H7 (cell line): ENCODE results near the gene MYH15. TPM values are rescaled to one million over a fixed set of nuclear protein-coding genes. Genes with fewer than 3 reads are reported as not detected.

Experiments
- DNase-seq: peaks from one replicate; pipeline ENCODE4 v3.0.0; 2012
- H3K27me3 ChIP-seq: 2 replicates; pipeline ENCODE4 v1.6.0; 2011; ENCODE audit warnings: mild to moderate bottlenecking, low read length; ENCODE audit not compliant: control insufficient read depth, insufficient read depth
- H3K36me3 ChIP-seq: replicated peaks from 2 replicates; pipeline ENCODE4 v1.5.1; 2011; ENCODE audit warnings: low read length; ENCODE audit not compliant: control insufficient read depth, insufficient read depth
- H3K4me3 ChIP-seq: 2 replicates; pipeline ENCODE4 v1.5.1; 2011; ENCODE audit warnings: low read depth, mild to moderate bottlenecking, control low read depth, low read length, moderate library complexity; ENCODE audit not compliant: insufficient read depth
- total RNA-seq: library from RNA; depleted of rRNA; stranded (reverse); fragments of >200 nt; shearing (Covaris generic); gene quantifications from 2 replicates; pipeline ENCODE4 v1.2.3, GENCODE V29; 2014

Gene MYH15
- total RNA-seq, 1 experiment from 2014 or later, result 0.07 TPM

- Histone ChIP-seq H3K4me3 (no peak overlapping the region), H3K27me3 (no peaks in the 10 kb centered on the region), H3K36me3 (no peaks in the 10 kb centered on the region)
- no peak for DNase-seq
Observed at GRCh38 chr3:108472001-108472591, 38.3 kb downstream of the MYH15 start.

GRCh38 chr3:108471426-108471825 lies 39.0 kb downstream of the MYH15 start:
- Histone ChIP-seq H3K27me3 (no peaks in the 10 kb centered on the region), H3K4me3 (no peak overlapping the region), H3K36me3 (no peaks in the 10 kb centered on the region)
- DNase-seq, result no peak

- Histone ChIP-seq H3K36me3 (no peaks in the 10 kb centered on the region), H3K4me3 (no peak overlapping the region), H3K27me3 (no peaks in the 10 kb centered on the region)
- DNase-seq, result no peak
Observed at GRCh38 chr3:108469126-108469525, 41.3 kb downstream of the MYH15 start.

- no peak for DNase-seq
- no peaks in the 10 kb centered on the region for H3K27me3 ChIP-seq
- H3K36me3 ChIP-seq, result no peaks in the 10 kb centered on the region
- H3K4me3 ChIP-seq, result no peak overlapping the region
Observed at GRCh38 chr3:108468577-108468976, 41.8 kb downstream of the MYH15 start.

GRCh38 chr3:108462899-108463298 lies 47.5 kb downstream of the MYH15 start:
- H3K36me3 ChIP-seq, result no peaks in the 10 kb centered on the region
- no peaks in the 10 kb centered on the region for H3K27me3 ChIP-seq
- no peak for DNase-seq
- H3K4me3 ChIP-seq, result no peak overlapping the region

- Histone ChIP-seq H3K36me3 (no peaks in the 10 kb centered on the region), H3K27me3 (no peaks in the 10 kb centered on the region), H3K4me3 (no peak overlapping the region)
- DNase-seq, result no peak
Observed at GRCh38 chr3:108461661-108462111, 48.7 kb downstream of the MYH15 start.

GRCh38 chr3:108459225-108459624 lies 51.2 kb downstream of the MYH15 start:
- Histone ChIP-seq H3K36me3 (no peaks in the 10 kb centered on the region), H3K4me3 (no peak overlapping the region), H3K27me3 (no peaks in the 10 kb centered on the region)
- DNase-seq, result no peak

GRCh38 chr3:108455212-108455705 lies 55.1 kb downstream of the MYH15 start:
- Histone ChIP-seq H3K27me3 (no peaks in the 10 kb centered on the region), H3K4me3 (no peak overlapping the region), H3K36me3 (no peaks in the 10 kb centered on the region)
- no peak for DNase-seq

- H3K4me3 ChIP-seq, result no peak overlapping the region
- H3K27me3 ChIP-seq, result no peaks in the 10 kb centered on the region
- DNase-seq, result no peak
- no peaks in the 10 kb centered on the region for H3K36me3 ChIP-seq
Observed at GRCh38 chr3:108453565-108453964, 56.8 kb downstream of the MYH15 start.

- DNase-seq, result no peak
- Histone ChIP-seq H3K27me3 (no peaks in the 10 kb centered on the region), H3K36me3 (no peaks in the 10 kb centered on the region), H3K4me3 (no peak overlapping the region)
Observed at GRCh38 chr3:108450444-108450843, 60.0 kb downstream of the MYH15 start.

- Histone ChIP-seq H3K36me3 (no peaks in the 10 kb centered on the region), H3K27me3 (no peaks in the 10 kb centered on the region), H3K4me3 (no peak overlapping the region)
- no peak for DNase-seq
Observed at GRCh38 chr3:108448593-108448992, 61.8 kb downstream of the MYH15 start.

GRCh38 chr3:108447096-108447847 lies 63.1 kb downstream of the MYH15 start:
- H3K27me3 ChIP-seq, result no peaks in the 10 kb centered on the region
- DNase-seq, result no peak
- H3K4me3 ChIP-seq, result no peak overlapping the region
- no peaks in the 10 kb centered on the region for H3K36me3 ChIP-seq

- DNase-seq, result no peak
- Histone ChIP-seq H3K4me3 (no peak overlapping the region), H3K27me3 (no peaks in the 10 kb centered on the region), H3K36me3 (no peaks in the 10 kb centered on the region)
Observed at GRCh38 chr3:108442281-108442680, 68.1 kb downstream of the MYH15 start.

GRCh38 chr3:108441518-108441917 lies 68.9 kb downstream of the MYH15 start:
- no peak for DNase-seq
- Histone ChIP-seq H3K36me3 (no peaks in the 10 kb centered on the region), H3K27me3 (no peaks in the 10 kb centered on the region), H3K4me3 (no peak overlapping the region)

- Histone ChIP-seq H3K36me3 (no peaks in the 10 kb centered on the region), H3K27me3 (no peaks in the 10 kb centered on the region), H3K4me3 (no peak overlapping the region)
- no peak for DNase-seq
Observed at GRCh38 chr3:108441071-108441507, 69.3 kb downstream of the MYH15 start.
